OCI-LY1 (cell line): ENCODE data around the gene DIAPH2.

Experiments
- CTCF ChIP-seq: fragments of 200-600 bp; sonication (generic), shearing (Covaris generic); IDR thresholded peaks from 2 replicates; pipeline ENCODE4 v1.5.1; 2017; ENCODE audit warnings: mild to moderate bottlenecking, antibody characterized with exemption, low read length, moderate library complexity, mixed read lengths
- EZH2 ChIP-seq: fragments of 200-600 bp; sonication (generic), shearing (Covaris generic); IDR thresholded peaks from 2 replicates; pipeline ENCODE4 v1.8.0; 2017; ENCODE audit warnings: borderline replicate concordance, mixed run types, mild to moderate bottlenecking, antibody characterized with exemption, low read length, moderate library complexity, mixed read lengths

GRCh38 chrX:96820935-96821334 is 136.3 kb downstream of the DIAPH2 start:
- TF ChIP-seq EZH2 (no peak), CTCF (no peak)
